Left cardiac atrium (tissue), 4 donors: ENCODE data around the gene KRT80. TPM values are rescaled to one million over a fixed set of nuclear protein-coding genes. Genes with fewer than 3 reads are reported as not detected.
"Not testable (repeated sequence)": the region's sequence is repeated elsewhere in the genome, so short reads cannot be mapped to it uniquely, and the experiment has no call there.

Experiments
- ATAC-seq, 2 donors: fragments of 200-7000 bp; cut with Tn5 transposase; one replicate each; pipeline ENCODE4 v1.9.1; 2020; ENCODE audit warnings: mild to moderate bottlenecking in 2 of 2, moderate library complexity in 2 of 2
- DNase-seq: peaks from one replicate; pipeline ENCODE4 v3.0.0-alpha.2; 2020
- intact Hi-C, 2 donors: fragments of 100-400 bp; cut with DNase I; formaldehyde crosslinking; loops; one replicate each; pipeline versions ENCODE4 v1.14.1 to v1.15.1; 2022 to 2023
- long read RNA-seq: library from polyadenylated mRNA; unstranded; transcript quantifications from one replicate; pipeline ENCODE4 v2.0.0, GENCODE V29; 2021
- total RNA-seq, 2 donors: library from RNA; stranded (reverse); fragmentation: NEBNext Ultra II Directional; extraction: Animal tissue kit (Norgen Biotek cat#: 25700); gene quantifications; one replicate each; pipeline ENCODE4 v1.2.1, GENCODE V29; 2021
- donor health status: DM: no; HTN: yes; CAD: no.
- donor health status: DM: no; HTN: yes; CAD: no; lungs with severe emphysema.
- donor health status: DM: yes; HTN: yes; CAD: no.
- donor health status: Dilated cardiomyopathy.

KRT80 gene
- under 1 TPM in 1 of 2 donors, not detected in 1; 0.44 TPM for total RNA-seq
- long read RNA-seq = 0 reads

DNA sequence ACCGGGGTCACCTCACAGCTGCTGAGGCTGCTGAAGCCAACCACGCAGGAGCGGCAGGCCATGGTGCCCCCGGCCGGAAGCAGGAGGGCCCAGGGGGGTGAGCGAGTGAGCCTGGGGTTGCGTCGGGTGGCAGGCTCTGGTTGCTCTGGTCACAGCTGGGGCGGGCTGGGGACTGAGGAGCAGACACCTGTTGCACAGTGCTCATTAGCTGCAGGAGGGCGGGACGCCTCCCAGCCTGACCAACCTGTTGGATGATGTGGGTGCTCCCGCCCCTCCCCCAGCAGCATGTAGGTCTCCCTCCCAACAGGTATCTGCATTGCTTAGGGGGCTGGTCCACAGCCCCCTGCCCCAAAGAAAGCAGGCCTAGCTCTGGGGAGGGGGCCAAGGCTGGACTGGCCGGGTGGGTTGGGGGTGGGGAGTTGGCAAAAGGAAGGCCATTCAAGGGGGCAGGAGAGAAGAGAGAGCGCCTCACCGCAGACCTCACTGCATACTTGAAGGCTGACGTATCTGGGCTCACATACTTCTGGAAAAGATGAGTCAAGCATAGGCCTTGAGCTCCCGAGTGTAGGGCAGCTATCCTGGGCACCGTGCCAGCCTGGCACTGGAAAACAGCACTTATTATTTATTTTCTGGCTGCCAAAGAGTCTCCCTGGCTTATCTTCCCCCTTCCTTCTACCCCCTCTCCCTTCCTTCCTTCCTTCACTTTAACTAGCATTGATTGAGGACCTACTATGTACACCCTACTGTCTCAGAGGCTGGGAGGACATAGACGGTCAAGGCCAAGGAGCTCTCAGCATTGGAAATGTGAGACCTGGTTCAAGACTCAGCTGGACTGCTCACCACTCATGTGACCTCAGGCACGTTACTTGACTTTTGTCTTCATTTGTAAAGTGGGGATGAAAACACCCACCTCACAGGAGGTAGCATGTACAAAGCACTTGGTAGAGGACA, at the start of gene KRT80:
Gene KRT80, minus strand, starts transcription at position 174 of the 951 bp plus-strand sequence. Its CDS starts 112 bp downstream, at position 62.
- ATAC-seq (peak; percentile 93 to 95), DNase-seq (peak; percentile 91)
- intact Hi-C loops = no loop called here

DNA sequence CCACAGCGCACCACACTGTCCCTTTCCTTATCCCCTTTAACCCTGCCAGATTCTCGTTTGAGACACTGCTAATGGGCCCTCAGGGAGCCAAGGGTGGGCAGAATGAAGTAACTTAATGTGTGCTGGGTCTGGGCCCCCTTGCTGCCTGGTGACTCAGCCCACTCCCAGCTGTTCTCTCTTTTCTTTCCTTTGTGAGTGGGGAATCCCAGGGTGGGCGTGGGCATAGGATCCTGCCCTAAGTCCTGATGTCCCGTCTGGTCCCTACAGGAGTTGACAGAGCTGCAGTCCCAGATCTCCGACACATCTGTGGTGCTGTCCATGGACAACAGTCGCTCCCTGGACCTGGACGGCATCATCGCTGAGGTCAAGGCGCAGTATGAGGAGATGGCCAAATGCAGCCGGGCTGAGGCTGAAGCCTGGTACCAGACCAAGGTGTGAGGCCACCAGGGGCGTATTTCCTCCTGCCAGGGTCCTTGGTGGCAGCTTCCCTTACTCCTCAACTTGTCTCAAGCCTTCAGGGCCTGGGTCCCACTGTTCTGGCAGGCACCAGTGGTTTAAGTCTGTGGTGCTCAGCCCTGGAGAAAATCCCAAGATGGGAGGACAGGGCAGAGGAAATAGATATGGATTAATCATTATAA, 49.5 kb upstream of the KRT80 start:
- DNase-seq = no peak
- intact Hi-C loops = no loop called here
- no peak for ATAC-seq

DNA sequence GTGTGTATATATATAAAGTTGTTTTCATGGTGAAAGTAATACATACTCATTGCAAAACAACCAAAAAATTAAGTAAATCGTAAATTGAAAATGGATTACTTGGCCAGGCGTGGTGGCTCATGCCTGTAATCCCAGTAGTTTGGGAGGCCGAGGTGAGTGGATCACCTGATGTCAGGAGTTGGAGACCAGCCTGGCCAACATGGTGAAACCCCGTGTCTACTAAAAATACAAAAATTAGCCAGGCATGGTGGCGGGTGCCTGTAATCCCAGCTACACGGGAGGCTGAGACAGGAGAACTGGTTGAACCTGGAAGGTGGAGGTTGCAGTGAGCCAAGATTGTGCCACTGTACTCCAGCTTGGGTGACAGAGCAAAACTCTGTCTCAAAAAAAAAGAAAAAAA, 48.4 kb upstream of the KRT80 start:
- ATAC-seq, DNase-seq, intact Hi-C loops: not testable (repeated sequence)

DNA sequence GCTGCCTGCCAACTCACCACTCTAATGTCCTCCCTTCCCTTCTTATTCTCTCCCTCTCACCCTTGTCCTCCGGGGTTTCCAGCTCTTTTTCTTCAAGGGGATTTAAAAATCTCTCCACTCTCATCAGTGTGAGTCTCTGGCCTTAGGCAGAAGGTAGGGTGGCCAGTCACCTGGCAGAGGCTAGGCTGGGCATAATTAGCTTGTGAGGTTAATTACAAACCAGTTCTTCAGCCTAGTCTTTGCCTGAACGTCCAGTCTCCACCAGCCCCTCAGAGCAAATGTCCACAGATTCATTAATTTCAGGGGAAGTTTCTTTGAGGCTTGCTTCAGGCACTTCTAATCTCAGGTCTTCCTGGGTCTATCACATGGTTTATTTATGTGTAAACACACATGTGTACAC, 48.0 kb upstream of the KRT80 start:
- intact Hi-C loops = no loop called here
- no peak for DNase-seq
- no peak for ATAC-seq

DNA sequence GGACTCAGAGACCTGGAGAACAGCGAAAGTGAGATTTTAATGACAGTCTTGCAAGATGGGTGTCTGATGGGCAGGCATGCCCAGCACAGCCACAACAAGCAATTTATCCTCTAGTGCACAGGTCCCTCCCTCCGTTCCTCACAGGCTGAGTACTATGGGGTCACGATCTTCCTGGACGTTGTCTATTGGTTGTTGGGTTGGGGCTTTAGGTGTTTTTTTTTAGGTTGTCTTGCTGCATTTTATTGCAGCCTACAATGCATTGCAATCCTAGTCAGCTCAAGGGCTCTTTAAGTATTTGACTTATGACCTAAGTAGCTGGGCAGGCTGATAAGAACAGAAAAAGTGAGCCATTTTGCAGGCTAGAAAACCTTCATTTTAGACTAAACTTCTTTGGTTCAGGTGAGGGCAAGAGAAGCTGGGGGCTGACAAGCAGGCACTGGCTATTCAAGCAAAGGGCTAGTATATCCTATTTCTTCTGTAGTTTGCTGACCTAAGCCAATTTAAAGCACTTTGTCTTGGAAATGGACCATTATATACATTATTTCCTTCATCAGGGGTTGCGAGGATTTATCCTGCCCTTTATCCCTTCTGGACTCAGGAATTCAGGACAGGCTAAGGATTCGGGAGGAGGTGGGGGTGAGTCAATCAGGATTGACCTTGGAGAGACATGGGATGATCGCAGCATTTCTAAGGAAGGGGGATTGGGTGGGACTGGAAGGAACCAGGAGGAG, 47.3 kb upstream of the KRT80 start:
- ATAC-seq (no peak), DNase-seq (no peak)
- intact Hi-C loops = no loop called here

DNA sequence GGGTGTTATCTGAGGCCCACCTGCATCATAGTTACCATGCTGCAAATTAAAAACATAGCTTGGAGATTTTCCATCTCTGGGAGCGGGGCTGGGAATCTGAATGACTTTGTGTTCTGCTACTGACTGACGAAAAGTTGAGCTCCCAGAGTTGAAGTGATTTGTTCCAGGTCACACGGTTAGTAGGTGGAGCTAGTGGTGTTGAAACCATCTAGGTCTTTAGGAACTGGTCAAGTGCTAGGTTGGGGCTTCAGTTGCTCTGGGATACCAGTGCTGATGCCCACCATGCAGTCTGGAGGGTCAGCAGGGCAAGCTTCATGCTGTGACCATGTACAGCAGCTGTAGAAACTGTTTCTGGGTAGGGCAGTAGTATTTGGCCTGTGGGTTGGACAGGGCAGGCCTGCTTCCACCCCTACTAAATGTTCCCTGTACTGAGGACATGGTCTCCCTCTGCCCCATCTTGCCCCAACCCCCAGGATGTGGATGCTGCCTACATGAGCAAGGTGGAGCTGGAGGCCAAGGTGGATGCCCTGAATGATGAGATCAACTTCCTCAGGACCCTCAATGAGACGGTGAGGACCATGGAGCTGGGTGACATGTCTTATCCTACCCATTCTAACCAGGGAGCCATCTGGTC, 46.5 kb upstream of the KRT80 start:
- ATAC-seq (no peak), DNase-seq (no peak)
- intact Hi-C loops = no loop called here

DNA sequence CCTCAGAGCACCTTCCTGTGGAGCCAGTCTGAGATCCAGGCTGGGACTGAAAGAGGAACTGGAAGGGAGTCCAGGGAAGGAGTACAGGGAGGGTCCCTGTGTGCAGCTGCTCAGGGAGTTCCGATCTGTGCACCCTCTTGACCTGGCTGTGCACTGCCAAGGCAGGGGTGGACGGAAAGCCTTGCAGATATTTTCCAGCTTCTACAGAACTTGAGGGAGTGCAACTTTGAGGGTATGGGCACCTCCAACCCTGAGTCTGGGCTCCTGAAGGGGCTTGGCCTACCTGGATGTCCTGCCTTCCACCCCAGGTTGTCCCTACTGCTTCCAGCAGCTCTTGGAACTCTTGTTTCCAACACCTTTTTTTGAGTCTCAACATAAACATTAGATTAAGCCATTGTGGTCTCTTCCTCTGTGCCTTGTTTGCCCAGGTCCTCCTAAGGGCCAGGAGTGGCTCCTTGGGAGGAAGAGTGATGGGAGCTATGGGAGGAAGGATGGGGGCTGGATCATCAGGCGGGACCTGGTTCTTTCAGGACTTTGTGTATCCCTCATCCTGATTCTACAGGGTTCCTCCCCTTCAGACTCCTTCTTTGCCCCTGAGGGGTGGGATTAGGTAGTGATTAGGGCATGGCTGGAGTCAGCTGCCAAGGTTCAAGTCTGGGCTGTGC, 44.7 kb upstream of the KRT80 start:
- DNase-seq (no peak), ATAC-seq (no peak)
- intact Hi-C loops = no loop called here

DNA sequence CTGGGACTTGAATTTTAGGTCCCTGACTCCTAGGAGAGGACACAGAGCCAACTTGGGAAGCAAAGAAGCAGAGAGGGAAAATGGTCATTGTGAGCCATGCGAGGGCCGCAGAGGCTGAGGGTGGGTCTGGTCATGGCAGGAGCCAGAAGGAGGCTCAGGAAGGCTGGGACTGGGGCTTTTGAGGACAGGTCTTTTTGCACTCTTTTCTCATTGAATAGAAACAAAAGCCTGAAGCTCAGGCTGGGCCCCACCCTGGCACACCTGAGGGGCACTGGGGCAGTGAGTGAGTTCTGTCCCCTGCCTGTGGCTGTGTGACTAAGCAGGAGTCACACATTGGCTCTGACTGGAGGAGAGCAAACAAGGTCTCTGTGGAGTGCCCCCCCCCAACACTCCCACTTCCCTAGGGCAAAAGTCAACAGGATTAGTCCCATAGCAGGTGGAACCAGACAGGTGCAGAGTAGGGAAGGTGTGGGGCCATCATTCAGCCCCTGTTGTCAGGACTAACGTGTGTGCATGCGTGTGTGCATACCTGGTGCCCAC, 44.1 kb upstream of the KRT80 start:
- intact Hi-C loops = no loop called here
- no peak for ATAC-seq
- no peak for DNase-seq

DNA sequence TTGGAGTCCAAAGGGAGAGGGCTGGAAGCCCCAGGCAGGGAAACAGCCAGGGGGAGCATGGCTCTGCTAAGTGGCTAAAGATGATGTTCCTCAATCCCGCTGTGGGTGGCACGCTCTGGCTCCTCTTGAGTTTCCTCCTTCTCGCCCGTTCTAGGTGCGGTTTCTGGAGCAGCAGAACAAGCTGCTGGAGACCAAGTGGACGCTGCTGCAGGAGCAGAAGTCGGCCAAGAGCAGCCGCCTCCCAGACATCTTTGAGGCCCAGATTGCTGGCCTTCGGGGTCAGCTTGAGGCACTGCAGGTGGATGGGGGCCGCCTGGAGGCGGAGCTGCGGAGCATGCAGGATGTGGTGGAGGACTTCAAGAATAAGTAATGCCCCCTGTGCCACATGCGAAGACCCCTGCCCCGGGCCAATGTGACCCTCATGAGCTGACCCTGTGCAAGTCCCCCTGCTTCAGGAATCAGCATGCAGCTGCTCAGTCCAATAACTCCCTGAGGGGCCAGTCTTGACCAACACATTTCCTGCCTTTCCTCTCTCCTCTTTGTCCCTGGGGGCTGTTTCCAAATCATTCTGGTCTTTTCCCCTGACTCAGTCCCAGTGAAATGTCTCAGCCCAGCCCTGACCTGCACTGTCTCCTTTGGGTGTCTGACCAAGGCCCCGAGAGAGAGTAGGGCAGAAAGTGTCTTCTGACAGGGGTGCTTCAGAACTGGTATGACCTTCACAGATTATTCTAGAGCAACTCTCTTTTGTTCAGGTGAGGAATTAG, 43.4 kb upstream of the KRT80 start:
- intact Hi-C loops = no loop called here
- ATAC-seq = no peak
- DNase-seq = no peak

DNA sequence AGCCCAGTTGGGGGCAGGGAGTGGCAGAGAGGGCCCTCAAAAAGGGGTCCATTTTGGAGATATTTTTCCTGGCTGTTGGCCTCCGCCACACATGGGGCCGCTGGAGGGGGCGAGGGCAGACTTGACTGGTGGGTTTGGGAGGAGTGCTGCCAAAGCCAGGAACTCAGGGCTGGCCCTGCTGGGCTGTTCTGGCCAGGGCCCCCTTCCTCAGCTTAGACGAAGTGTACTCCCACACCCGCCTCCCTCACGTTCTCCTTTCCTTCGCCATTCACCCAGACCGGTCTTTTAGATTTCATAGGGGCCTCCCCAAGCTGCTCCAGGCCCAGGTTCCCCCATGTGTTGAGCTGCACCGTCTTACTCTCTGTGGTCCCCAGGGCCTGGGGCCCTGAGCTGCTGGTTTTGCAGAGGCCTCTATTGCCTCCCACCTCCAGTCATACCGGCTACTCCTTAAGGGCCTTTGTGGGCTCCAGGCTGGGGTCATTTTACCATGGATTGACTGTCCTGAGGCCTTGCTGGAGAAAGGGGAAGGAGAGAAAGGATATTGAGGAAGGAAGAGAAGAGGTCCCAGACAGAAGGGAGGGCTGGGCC, 42.5 kb upstream of the KRT80 start:
- ATAC-seq (no peak), DNase-seq (no peak)
- intact Hi-C loops = no loop called here

DNA sequence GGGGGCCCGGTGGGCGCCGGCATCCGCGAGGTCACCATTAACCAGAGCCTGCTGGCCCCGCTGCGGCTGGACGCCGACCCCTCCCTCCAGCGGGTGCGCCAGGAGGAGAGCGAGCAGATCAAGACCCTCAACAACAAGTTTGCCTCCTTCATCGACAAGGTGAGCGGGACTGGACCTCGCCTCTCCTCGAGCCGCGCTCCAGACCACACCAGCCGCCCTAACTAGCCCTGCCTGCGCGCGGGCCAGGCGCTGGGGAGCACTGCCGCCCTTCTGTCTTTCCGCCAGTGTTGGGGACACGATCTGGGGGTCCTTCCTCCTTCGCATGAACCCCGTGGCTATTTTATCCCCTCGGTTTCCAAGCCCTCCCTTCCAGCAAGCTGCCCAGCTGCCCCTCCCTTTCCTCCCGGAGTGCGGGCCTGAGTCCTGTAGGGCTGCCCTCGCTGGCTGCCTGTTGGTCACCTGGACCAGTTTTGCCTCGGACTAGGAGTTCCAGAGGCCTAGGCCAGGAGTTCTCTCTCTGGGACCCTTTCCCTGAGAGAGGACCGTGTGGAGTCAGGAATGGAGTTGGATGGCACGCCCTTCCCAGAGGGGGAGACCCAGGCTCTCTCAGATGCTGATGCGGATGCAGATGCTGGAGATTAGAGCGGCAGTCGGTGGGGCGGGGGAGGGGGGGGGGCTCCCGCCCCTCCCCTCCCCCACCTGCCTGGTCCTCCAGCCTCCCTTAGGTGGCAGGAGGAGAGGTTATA, 41.8 kb upstream of the KRT80 start:
- no peak for DNase-seq
- no peak for ATAC-seq
- intact Hi-C loops = no loop called here

DNA sequence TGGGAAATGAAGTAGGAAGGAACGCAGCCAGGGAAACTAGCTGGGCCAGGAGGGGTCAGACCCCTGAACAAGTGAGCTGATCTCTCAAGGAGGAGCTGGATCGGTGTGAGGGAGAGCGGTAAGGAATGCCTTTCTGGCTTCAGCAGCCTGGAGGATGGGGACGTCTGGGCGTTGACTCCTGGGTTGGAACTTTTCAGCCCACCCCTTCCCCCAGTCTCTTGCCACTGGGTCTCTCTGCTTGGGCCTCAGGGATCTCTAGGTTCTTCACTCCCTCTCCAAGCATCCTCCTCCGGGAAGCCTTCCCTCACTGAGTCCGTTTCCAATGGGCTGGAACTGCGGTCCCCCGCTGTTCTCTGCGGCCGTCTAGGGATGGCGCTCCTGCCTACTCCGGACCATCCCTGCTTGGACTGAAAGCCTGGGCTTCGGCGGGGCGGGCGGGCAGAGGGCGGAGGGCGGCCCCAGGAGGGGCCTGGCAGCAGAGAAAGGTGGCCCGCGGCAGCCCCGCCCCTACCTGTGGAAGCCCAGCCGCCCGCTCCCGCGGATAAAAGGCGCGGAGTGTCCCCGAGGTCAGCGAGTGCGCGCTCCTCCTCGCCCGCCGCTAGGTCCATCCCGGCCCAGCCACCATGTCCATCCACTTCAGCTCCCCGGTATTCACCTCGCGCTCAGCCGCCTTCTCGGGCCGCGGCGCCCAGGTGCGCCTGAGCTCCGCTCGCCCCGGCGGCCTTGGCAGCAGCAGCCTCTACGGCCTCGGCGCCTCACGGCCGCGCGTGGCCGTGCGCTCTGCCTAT, 41.1 kb upstream of the KRT80 start, which contains the start of gene KRT7:
Gene KRT7, plus strand, starts transcription at position 570 of the 788 bp plus-strand sequence. Its CDS starts 54 bp downstream, at position 624.
- intact Hi-C loops = no loop called here
- DNase-seq (no peak), ATAC-seq (peak; percentile 9 to 40)

DNA sequence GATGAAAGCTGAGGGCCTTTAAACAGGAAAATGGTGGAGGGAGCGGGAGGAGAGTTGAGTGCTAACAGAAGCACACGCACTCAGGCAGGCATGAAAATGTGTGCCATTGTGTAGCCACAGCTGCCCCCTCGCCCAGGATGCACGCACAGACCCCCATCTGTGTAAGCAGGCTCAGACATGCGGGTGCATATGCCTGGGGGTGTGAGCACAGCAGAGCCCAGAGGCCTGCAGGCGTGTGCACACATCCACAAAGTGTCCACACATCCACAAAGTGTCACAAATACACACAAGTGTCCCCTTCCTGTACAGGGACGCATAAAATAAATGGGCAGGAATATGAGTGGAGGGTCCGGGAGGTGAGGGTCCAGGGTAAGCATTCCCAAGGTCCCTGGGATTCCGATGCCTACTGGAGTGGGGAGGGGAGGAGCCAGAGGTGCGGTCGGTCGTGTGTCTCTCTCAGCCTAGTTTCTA, 40.4 kb upstream of the KRT80 start:
- no peak for DNase-seq
- intact Hi-C loops = no loop called here
- ATAC-seq = no peak

DNA sequence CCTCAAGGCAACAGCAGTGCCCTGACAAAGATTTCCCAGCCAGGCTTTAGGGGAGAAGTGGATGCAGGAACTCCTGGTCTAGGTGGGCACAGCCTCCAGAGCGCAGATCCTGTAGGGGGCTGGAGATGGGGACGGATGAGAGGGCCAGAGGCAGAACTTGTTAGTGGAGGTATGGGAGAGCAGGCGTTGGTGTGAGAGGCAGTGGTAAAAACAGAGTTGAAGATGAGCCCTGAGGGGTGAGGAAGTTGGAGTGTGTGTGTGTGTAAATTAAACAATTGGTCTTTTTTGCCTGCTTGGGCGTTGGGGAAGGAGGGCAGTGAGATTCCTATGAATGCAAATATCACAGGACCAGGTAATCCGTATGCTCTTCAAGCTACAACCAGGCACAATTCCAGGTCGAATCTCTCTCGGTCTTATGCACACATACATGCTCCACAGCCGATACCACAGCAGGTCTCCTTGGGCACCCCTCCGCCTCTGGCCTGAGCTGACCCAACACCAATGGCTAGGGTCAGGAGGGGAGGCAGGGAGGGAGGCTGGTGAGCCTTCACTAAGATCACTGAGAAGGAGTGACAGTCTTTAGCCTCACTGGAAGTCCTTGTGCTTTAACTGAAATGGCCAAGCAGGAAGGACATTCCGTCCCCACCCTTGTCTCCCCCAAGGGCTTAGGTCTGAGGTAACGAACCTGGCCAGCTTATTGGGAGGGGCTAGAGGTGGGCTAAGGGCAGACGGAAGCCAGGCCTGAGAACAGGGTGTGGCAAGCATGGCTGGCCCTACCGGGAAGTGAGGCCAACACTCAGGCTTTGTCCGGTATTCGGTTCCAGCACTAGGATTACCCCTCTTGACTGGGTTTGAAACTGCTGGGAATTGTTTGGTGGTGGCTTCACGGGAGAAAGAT, 39.7 kb upstream of the KRT80 start:
- DNase-seq = no peak
- intact Hi-C loops = no loop called here
- ATAC-seq = no peak
